Activated B cell treated with CpG ODN at 0.5 μM for 24 hours (primary cell): ENCODE data around the gene OR2T2. TPM values are rescaled to one million over a fixed set of nuclear protein-coding genes. Genes with fewer than 3 reads are reported as not detected.
A peak's percentile ranks its signal among the peaks of the same experiment; 100 is the strongest.
"Not testable (repeated sequence)": the region's sequence is repeated elsewhere in the genome, so short reads cannot be mapped to it uniquely, and the experiment has no call there.

Source experiments
- ATAC-seq: fragments of 200-7000 bp; cut with Tn5 transposase; one replicate; pipeline ENCODE4 v1.10.0; 2021; ENCODE audit warnings: low read depth, mild to moderate bottlenecking, moderate library complexity
- CTCF ChIA-PET: fragments of 350-600 bp; sonication (Branson Sonifier 250); formaldehyde crosslinking; loops from one replicate; lab custom pipeline; 2021; ENCODE audit warnings: antibody characterized with exemption; lab: Charles Lee
- POLR2A ChIA-PET: fragments of 350-600 bp; sonication (Branson Sonifier 250); formaldehyde crosslinking; loops from one replicate; lab custom pipeline; 2021; ENCODE audit warnings: antibody characterized with exemption; lab: Charles Lee
- DNase-seq: peaks from one replicate; pipeline ENCODE4 v3.0.0; 2022
- H3K27ac Mint-ChIP-seq: one replicate; pipeline ENCODE4 v1.8.0; 2020; ENCODE audit warnings: mixed read lengths
- H3K27me3 Mint-ChIP-seq: one replicate; pipeline ENCODE4 v1.8.0; 2021; ENCODE audit warnings: mixed read lengths
- H3K36me3 Mint-ChIP-seq: one replicate; pipeline ENCODE4 v1.8.0; 2021; ENCODE audit warnings: low read depth, mixed read lengths
- H3K4me1 Mint-ChIP-seq: one replicate; pipeline ENCODE4 v1.8.0; 2021; ENCODE audit warnings: mixed read lengths
- H3K4me3 Mint-ChIP-seq: one replicate; pipeline ENCODE4 v1.8.0; 2020; ENCODE audit warnings: mild to moderate bottlenecking, mixed read lengths
- H3K9me3 Mint-ChIP-seq: one replicate; pipeline ENCODE4 v1.8.0; 2020; ENCODE audit warnings: mixed read lengths
- CTCF ChIP-seq: fragments of 200-600 bp; IDR thresholded peaks from one replicate; pipeline ENCODE4 v1.8.0; 2022; ENCODE audit warnings: antibody characterized with exemption, mild to moderate bottlenecking
- intact Hi-C: fragments of 100-400 bp; cut with micrococcal nuclease; formaldehyde crosslinking; loops from one replicate; pipeline ENCODE4 v1.15.1; 2024
- total RNA-seq: library from RNA; stranded (reverse); gene quantifications from 2 replicates; pipeline ENCODE4 v1.2.3, GENCODE V29; 2022

Gene OR2T2
- total RNA-seq, 1 donor from 2014 or later: 4.1 TPM

- H3K4me3 Mint-ChIP-seq: no peak overlapping the region
- no peaks in the 10 kb centered on the region for H3K36me3 Mint-ChIP-seq
- no peak for DNase-seq
- no peak overlapping the region for H3K27ac Mint-ChIP-seq
- CTCF ChIA-PET: no interaction called here
- peaks cover 11% of the 10 kb centered on the region for H3K4me1 Mint-ChIP-seq
- no peak for ATAC-seq
- H3K9me3 Mint-ChIP-seq: peaks cover 11% of the 10 kb centered on the region
- TF ChIP-seq CTCF: no peak
- POLR2A ChIA-PET: no interaction called here
- intact Hi-C loops: loop anchor here (10.0 kb wide), 1 partner anchor 47 kb away; no protein-coding TSS in a partner anchor
- H3K27me3 Mint-ChIP-seq: no peaks in the 10 kb centered on the region
These were observed 27.6 kb upstream of the OR2T2 start for GRCh38 chr1:248417854-248418253.

DNA sequence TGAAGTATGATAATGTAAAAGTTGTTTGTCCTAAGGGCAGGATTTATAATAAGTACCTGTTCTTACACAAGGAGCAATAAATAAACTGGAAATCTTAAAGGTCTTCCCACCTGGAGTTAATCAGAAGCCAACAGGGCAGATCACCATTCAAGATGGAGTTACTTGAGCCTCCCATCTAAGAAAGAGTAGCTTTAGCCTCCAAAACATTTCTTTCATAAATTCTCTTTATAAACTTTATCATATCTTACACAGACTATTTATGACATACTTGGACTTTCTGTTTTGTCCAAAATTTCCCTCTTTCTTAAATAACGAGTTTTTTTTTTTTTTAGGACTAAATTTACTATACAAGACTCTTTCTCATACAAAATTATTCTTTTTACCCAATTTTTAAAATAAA is 24.1 kb upstream of the OR2T2 start:
- ATAC-seq (no peak), DNase-seq (no peak)
- no peak overlapping the region for H3K27ac Mint-ChIP-seq
- no peak overlapping the region for H3K4me3 Mint-ChIP-seq
- intact Hi-C loops: no loop called here
- peaks cover 4% of the 10 kb centered on the region for H3K4me1 Mint-ChIP-seq
- H3K36me3 Mint-ChIP-seq: no peaks in the 10 kb centered on the region
- ChIA-PET CTCF (no interaction called here), POLR2A (no interaction called here)
- no peaks in the 10 kb centered on the region for H3K27me3 Mint-ChIP-seq
- no peak for TF ChIP-seq CTCF
- H3K9me3 Mint-ChIP-seq: peaks cover 15% of the 10 kb centered on the region

DNA sequence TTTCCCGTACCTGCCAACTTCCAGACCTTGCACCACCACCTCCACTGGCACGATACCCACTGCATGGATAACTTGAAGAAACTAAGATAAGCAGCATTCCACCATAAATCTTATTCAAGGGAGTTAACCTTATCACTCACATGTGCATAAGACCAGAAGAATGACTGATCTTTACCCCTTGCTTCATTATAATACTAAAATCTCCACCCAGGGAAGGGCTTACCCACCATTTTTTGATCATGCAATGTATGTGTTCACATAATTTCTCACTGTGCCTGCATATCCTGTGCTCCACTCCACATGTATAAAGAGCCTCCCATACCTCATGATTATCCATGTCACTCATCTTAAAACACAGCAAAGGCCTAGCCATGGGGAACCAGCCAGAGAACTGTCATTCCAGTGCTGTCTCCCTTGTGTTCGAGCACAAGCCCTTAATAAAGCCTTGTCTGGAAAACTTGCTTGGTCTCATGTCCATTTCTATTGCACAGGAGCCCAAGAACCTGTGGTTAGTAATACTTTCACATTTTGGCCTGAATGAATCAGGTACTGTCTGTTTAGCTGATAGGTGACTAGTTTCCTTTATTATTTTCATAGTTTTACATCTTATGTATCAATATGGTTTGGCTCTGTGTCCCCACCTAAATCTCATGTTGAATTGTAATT is 17.8 kb upstream of the OR2T2 start:
- Mint-ChIP-seq H3K4me1 (peaks cover 29% of the 10 kb centered on the region), H3K4me3 (peak overlapping the region; percentile 15), H3K27ac (peak overlapping the region; percentile 80)
- CTCF ChIA-PET, H3K36me3 Mint-ChIP-seq, H3K9me3 Mint-ChIP-seq, POLR2A ChIA-PET, H3K27me3 Mint-ChIP-seq, intact Hi-C loops, DNase-seq: not testable (repeated sequence)
- ATAC-seq: peak; percentile 23

- CTCF ChIA-PET, POLR2A ChIA-PET, intact Hi-C loops, H3K27me3 Mint-ChIP-seq, H3K9me3 Mint-ChIP-seq, DNase-seq, H3K36me3 Mint-ChIP-seq: not testable (repeated sequence)
- peak overlapping the region; percentile 50 for H3K4me3 Mint-ChIP-seq
- peak overlapping the region; percentile 80 for H3K27ac Mint-ChIP-seq
- peak; percentile 89 for ATAC-seq
- H3K4me1 Mint-ChIP-seq: peaks cover 30% of the 10 kb centered on the region
These were observed 17.3 kb upstream of the OR2T2 start for GRCh38 chr1:248428192-248428533.

DNA sequence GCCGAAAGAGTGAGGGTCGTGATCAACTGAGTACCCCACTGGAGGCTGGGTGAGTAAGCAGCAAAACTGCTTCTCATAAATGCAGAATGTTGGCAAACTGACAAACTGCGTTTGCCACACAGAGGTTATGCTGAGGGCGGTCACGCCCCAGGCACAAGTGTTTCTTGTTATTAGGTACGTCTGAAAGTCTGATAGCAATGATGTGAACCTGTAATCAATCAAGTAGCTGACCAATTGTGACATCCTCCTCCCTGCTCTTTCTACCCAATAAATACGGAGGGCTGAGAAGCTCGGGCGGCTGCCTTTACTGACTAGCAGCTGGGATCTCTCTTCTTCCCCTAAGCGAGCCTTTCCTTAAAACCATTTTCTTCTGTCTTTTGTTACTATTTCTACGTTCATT is 13.8 kb upstream of the OR2T2 start:
- H3K4me3 Mint-ChIP-seq, POLR2A ChIA-PET, CTCF ChIA-PET, H3K27me3 Mint-ChIP-seq, ATAC-seq, H3K36me3 Mint-ChIP-seq, H3K9me3 Mint-ChIP-seq, intact Hi-C loops, DNase-seq: not testable (repeated sequence)
- peak overlapping the region; percentile 84 for H3K27ac Mint-ChIP-seq
- H3K4me1 Mint-ChIP-seq: peaks cover 31% of the 10 kb centered on the region

- ATAC-seq: peak; percentile 59
- H3K36me3 Mint-ChIP-seq, POLR2A ChIA-PET, DNase-seq, CTCF ChIA-PET, intact Hi-C loops, H3K9me3 Mint-ChIP-seq, H3K27me3 Mint-ChIP-seq: not testable (repeated sequence)
- H3K4me1 Mint-ChIP-seq: peaks cover 31% of the 10 kb centered on the region
- peak overlapping the region; percentile 84 for H3K27ac Mint-ChIP-seq
- peak overlapping the region; percentile 52 for H3K4me3 Mint-ChIP-seq
These were observed 13.2 kb upstream of the OR2T2 start for GRCh38 chr1:248432201-248432600.

- CTCF ChIA-PET, H3K27ac Mint-ChIP-seq, intact Hi-C loops, H3K36me3 Mint-ChIP-seq, H3K27me3 Mint-ChIP-seq, H3K9me3 Mint-ChIP-seq, POLR2A ChIA-PET, H3K4me3 Mint-ChIP-seq, ATAC-seq, DNase-seq: not testable (repeated sequence)
- H3K4me1 Mint-ChIP-seq: peaks cover 18% of the 10 kb centered on the region
These were observed 11.5 kb upstream of the OR2T2 start for GRCh38 chr1:248433811-248434415.

DNA sequence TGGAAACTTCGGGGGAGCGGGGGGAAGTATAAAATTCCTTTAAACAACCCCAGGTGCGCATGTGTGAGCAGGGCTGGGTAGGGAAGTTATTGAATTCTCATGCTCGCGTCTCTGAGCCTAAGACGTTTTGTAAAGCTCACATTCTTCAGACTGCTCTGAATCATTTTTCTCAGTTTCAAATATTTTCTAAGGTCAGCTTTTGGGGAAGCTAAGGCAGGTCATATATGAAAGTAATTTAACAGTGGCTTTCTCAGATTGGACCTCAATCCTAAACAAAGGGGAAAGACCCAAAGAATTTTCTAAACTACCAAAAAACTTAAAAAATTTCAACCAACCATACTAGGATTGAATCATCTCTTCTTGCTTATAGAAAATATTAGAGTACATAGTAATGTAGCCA is 10.5 kb upstream of the OR2T2 start:
- H3K27ac Mint-ChIP-seq, POLR2A ChIA-PET, H3K36me3 Mint-ChIP-seq, H3K9me3 Mint-ChIP-seq, H3K27me3 Mint-ChIP-seq, DNase-seq, H3K4me3 Mint-ChIP-seq, CTCF ChIA-PET, ATAC-seq, intact Hi-C loops: not testable (repeated sequence)
- peaks cover 15% of the 10 kb centered on the region for H3K4me1 Mint-ChIP-seq

DNA sequence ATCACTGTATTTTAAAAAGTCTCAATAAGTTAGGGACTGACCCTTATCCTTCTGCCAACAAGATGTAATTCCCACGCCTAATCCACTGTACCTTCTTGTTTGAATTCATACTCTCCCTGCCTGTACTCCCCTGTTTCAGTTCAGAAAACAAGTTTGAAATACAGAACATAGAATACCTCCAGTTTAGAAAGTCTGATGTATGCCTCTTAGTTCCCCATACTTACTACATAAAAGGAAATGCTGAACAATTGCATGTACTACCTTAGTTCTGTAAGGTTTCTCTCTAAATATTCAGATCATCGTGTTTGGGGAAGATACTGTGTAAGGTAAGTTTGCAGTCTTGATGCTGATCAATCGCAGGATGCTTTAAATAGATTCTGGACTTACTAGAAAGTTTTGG is 9.1 kb upstream of the OR2T2 start:
- POLR2A ChIA-PET, ATAC-seq, DNase-seq, CTCF ChIA-PET, H3K36me3 Mint-ChIP-seq, H3K9me3 Mint-ChIP-seq, H3K27ac Mint-ChIP-seq, H3K4me3 Mint-ChIP-seq, H3K27me3 Mint-ChIP-seq, intact Hi-C loops: not testable (repeated sequence)
- H3K4me1 Mint-ChIP-seq: peaks cover 15% of the 10 kb centered on the region

DNA sequence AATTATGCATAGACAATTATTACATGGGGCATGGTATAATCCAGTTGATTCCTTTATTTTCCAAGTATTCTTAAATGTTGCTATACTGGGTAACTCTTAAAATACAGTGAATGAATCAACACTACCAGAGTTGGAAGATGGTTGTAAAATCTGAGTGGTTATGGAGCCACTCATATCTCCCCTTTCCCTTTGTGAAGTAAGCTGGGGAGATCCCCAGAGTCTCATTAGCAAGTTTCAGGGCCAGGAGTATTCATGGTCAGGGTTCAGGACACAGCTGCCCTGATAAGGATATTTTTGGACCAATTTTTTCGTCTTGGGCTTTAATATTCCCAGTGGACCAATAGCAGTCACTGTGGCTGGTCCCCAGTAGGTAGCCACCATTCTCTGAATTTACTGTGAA is 6.8 kb upstream of the OR2T2 start:
- H3K4me1 Mint-ChIP-seq, DNase-seq, H3K27me3 Mint-ChIP-seq, ATAC-seq, H3K9me3 Mint-ChIP-seq, intact Hi-C loops, CTCF ChIA-PET, H3K36me3 Mint-ChIP-seq, H3K4me3 Mint-ChIP-seq, H3K27ac Mint-ChIP-seq, POLR2A ChIA-PET: not testable (repeated sequence)
